OCI-LY1 (cell line): ENCODE data around the gene ALDH1A2.

Experiments
- H2AFZ ChIP-seq: fragments of 200-600 bp; sonication (generic), shearing (Covaris generic); 2 replicates; pipeline ENCODE4 v1.6.0; 2014; ENCODE audit warnings: antibody characterized with exemption, mild to moderate bottlenecking, low read length
- H3F3A ChIP-seq: fragments of 200-600 bp; sonication (generic), shearing (Covaris generic); 2 replicates; pipeline ENCODE4 v1.6.0; 2014; ENCODE audit warnings: mild to moderate bottlenecking, antibody characterized with exemption, low read length, moderate library complexity; ENCODE audit not compliant: insufficient read depth
- H3K27ac ChIP-seq: fragments of 200-600 bp; sonication (generic); 2 replicates; pipeline ENCODE4 v1.5.1; 2014; ENCODE audit warnings: low read length, mixed run types, mild to moderate bottlenecking, low read depth; ENCODE audit not compliant: poor library complexity, severe bottlenecking
- H3K27me3 ChIP-seq: fragments of 200-600 bp; sonication (generic); 2 replicates; pipeline ENCODE4 v1.6.0; 2014; ENCODE audit warnings: antibody characterized with exemption, mild to moderate bottlenecking, low read length, moderate library complexity; ENCODE audit not compliant: insufficient read depth
- H3K36me3 ChIP-seq: fragments of 200-600 bp; sonication (generic); 2 replicates; pipeline ENCODE4 v1.6.1; 2014; ENCODE audit warnings: mild to moderate bottlenecking, antibody characterized with exemption, low read length, moderate library complexity, mixed read lengths; ENCODE audit not compliant: insufficient read depth
- H3K4me1 ChIP-seq: fragments of 200-600 bp; sonication (generic); 2 replicates; pipeline ENCODE4 v1.5.1; 2014; ENCODE audit warnings: mild to moderate bottlenecking, low read length, moderate library complexity; ENCODE audit not compliant: insufficient read depth, severe bottlenecking
- H3K4me2 ChIP-seq: fragments of 200-600 bp; sonication (generic), shearing (Covaris generic); 2 replicates; pipeline ENCODE4 v1.6.1; 2014; ENCODE audit warnings: low read length
- H3K4me3 ChIP-seq: fragments of 200-600 bp; sonication (generic); 2 replicates; pipeline ENCODE4 v1.5.1; 2014; ENCODE audit warnings: low read length, low read depth, mild to moderate bottlenecking, mixed read lengths; ENCODE audit not compliant: poor library complexity, severe bottlenecking
- H3K79me2 ChIP-seq: fragments of 200-600 bp; shearing (Covaris generic); 2 replicates; pipeline ENCODE4 v1.6.1; 2016; ENCODE audit warnings: mixed run types, low read length, mixed read lengths; ENCODE audit not compliant: insufficient read depth
- H3K9ac ChIP-seq: fragments of 200-600 bp; sonication (generic), shearing (Covaris generic); 2 replicates; pipeline ENCODE4 v1.6.1; 2014; ENCODE audit warnings: mild to moderate bottlenecking, low read length, mixed read lengths
- H3K9me2 ChIP-seq: fragments of 200-600 bp; sonication (generic), shearing (Covaris generic); 2 replicates; pipeline ENCODE4 v1.6.1; 2014; ENCODE audit warnings: low read depth, mild to moderate bottlenecking, low read length, mixed read lengths
- H3K9me3 ChIP-seq: fragments of 200-600 bp; shearing (Covaris generic); 2 replicates; pipeline ENCODE4 v1.6.1; 2014; ENCODE audit warnings: low read length, mixed read lengths
- H4K20me1 ChIP-seq: fragments of 200-600 bp; sonication (generic), shearing (Covaris generic); 2 replicates; pipeline ENCODE4 v1.6.0; 2016; ENCODE audit warnings: mild to moderate bottlenecking, low read length; ENCODE audit not compliant: insufficient read depth
- EZH2 ChIP-seq: fragments of 200-600 bp; sonication (generic), shearing (Covaris generic); IDR thresholded peaks from 2 replicates; pipeline ENCODE4 v1.8.0; 2017; ENCODE audit warnings: borderline replicate concordance, mixed run types, mild to moderate bottlenecking, antibody characterized with exemption, low read length, moderate library complexity, mixed read lengths
- TF ChIP-seq, protein P1 (sequence below): fragments of 200-600 bp; sonication (generic), shearing (Covaris generic); IDR thresholded peaks from 2 replicates; pipeline ENCODE4 v1.5.1; 2017; ENCODE audit warnings: mild to moderate bottlenecking, antibody characterized with exemption, low read length, moderate library complexity, mixed read lengths

Gene ALDH1A2

GRCh38 chr15:57914350-57915055, 151.0 kb downstream of the ALDH1A2 start:
- no peak overlapping the region for H3K27ac ChIP-seq

GRCh38 chr15:57911247-57911646, 154.3 kb downstream of the ALDH1A2 start:
- Histone ChIP-seq H3K4me2 (no peak overlapping the region), H3K9me2 (no peaks in the 10 kb centered on the region), H4K20me1 (no peaks in the 10 kb centered on the region), H2AFZ (no peak overlapping the region), H3K9me3 (no peaks in the 10 kb centered on the region), H3K27me3 (no peaks in the 10 kb centered on the region; the same call in 1 of the 2 replicates), H3K4me3 (no peak overlapping the region), H3K27ac (no peak overlapping the region), H3K9ac (no peak overlapping the region), H3K79me2 (no peaks in the 10 kb centered on the region), H3K4me1 (no peaks in the 10 kb centered on the region), H3K36me3 (no peaks in the 10 kb centered on the region), H3F3A (no peaks in the 10 kb centered on the region)
- no peak for TF ChIP-seq EZH2
- TF ChIP-seq, protein P1, sequence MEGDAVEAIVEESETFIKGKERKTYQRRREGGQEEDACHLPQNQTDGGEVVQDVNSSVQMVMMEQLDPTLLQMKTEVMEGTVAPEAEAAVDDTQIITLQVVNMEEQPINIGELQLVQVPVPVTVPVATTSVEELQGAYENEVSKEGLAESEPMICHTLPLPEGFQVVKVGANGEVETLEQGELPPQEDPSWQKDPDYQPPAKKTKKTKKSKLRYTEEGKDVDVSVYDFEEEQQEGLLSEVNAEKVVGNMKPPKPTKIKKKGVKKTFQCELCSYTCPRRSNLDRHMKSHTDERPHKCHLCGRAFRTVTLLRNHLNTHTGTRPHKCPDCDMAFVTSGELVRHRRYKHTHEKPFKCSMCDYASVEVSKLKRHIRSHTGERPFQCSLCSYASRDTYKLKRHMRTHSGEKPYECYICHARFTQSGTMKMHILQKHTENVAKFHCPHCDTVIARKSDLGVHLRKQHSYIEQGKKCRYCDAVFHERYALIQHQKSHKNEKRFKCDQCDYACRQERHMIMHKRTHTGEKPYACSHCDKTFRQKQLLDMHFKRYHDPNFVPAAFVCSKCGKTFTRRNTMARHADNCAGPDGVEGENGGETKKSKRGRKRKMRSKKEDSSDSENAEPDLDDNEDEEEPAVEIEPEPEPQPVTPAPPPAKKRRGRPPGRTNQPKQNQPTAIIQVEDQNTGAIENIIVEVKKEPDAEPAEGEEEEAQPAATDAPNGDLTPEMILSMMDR: no peak

More at GRCh38 chr15:57914350-57915055, 151.0 kb downstream of the ALDH1A2 start:
- no peaks in the 10 kb centered on the region for H3K4me1 ChIP-seq
- H3K4me3 ChIP-seq: no peak overlapping the region
- H4K20me1 ChIP-seq: no peaks in the 10 kb centered on the region
- H3K79me2 ChIP-seq: no peaks in the 10 kb centered on the region
- H3K9me2 ChIP-seq: no peaks in the 10 kb centered on the region
- no peaks in the 10 kb centered on the region for H3F3A ChIP-seq
- no peak for TF ChIP-seq EZH2
- TF ChIP-seq, protein P1: no peak
- no peaks in the 10 kb centered on the region for H3K36me3 ChIP-seq
- H3K9ac ChIP-seq: no peak overlapping the region
- no peak overlapping the region for H3K4me2 ChIP-seq
- peaks cover 4% of the 10 kb centered on the region; the same call in 1 of the 2 replicates for H3K27me3 ChIP-seq
- H2AFZ ChIP-seq: no peak overlapping the region
- no peaks in the 10 kb centered on the region for H3K9me3 ChIP-seq

DNA sequence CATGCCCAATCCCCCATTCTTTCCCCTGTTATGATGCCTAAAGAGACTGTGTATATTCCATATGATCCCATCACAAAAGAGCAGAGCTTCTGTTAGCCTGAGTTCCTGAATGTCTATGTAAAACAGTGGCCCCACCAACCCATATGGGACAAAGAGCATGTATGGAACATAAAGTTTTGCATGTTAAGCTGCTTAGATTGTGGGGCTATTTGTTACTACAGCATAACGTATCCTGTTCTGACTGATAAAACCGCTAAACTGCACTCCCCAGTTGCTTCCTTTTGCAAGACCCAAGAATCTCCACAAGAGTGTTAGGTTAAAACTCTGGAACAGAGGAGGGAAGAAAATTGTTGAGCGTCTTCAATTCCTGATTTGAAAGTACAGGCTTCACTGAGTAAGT, 154.8 kb downstream of the ALDH1A2 start:
- H3F3A ChIP-seq: no peaks in the 10 kb centered on the region
- no peaks in the 10 kb centered on the region; the same call in 1 of the 2 replicates for H3K27me3 ChIP-seq
- no peak overlapping the region for H2AFZ ChIP-seq
- no peak overlapping the region for H3K4me3 ChIP-seq
- no peaks in the 10 kb centered on the region for H4K20me1 ChIP-seq
- TF ChIP-seq, protein P1: no peak
- no peak for TF ChIP-seq EZH2
- H3K27ac ChIP-seq: no peak overlapping the region
- H3K36me3 ChIP-seq: no peaks in the 10 kb centered on the region
- no peaks in the 10 kb centered on the region for H3K79me2 ChIP-seq
- no peak overlapping the region for H3K9ac ChIP-seq
- H3K9me3 ChIP-seq: no peaks in the 10 kb centered on the region
- no peaks in the 10 kb centered on the region for H3K4me1 ChIP-seq
- H3K4me2 ChIP-seq: no peak overlapping the region
- H3K9me2 ChIP-seq: no peaks in the 10 kb centered on the region
